DMS114 treated with DMSO at 0.1 percent for 48 hours (cell line): Measurements from ENCODE around the gene RNU6-7.

ENCODE experiments used
- DNase-seq: peaks from one replicate; lab custom pipeline; 2025; ENCODE audit not compliant: unreplicated experiment; lab: John Stamatoyannopoulos, UW

The RNU6-7 gene

DNA sequence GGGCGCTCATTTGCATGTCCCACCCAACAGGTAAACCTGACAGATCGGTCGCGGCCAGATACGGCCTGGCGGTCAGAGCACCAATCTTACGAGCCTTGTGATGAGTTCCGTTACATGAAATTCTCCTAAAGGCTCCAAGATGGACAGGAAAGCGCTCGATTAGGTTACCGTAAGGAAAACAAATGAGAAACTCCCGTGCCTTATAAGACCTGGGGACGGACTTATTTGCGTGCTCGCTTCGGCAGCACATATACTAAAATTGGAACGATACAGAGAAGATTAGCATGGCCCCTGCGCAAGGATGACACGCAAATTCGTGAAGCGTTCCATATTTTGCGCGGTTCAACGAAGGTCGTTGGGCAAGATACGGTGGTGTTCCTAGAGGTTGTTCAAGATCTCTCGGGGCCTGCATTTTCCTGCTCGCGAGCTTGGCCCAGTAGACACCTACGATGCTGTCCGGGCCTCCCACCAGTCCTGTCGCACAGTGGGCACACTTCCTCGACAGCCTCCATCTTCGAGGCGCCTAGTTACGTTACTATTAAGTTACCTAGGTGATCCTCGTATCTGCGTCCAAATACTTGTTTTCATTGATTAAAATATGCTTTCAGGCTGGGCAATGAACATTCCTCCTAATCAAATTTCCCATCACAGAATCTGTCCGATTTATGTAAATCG lies at the start of gene RNU6-7:
Gene RNU6-7, plus strand, starts transcription at position 230 of the 675 bp plus-strand sequence.
- DNase-seq: peak; percentile 58

GRCh38 chr14:32166029-32166428 lies 35.8 kb upstream of the RNU6-7 start:
- DNase-seq: no peak

- no peak for DNase-seq
Observed at GRCh38 chr14:32166924-32167323, 34.9 kb upstream of the RNU6-7 start.

- no peak for DNase-seq
Observed at GRCh38 chr14:32167907-32168306, 33.9 kb upstream of the RNU6-7 start.

- no peak for DNase-seq
Observed at GRCh38 chr14:32169191-32169590, 32.7 kb upstream of the RNU6-7 start.

DNA sequence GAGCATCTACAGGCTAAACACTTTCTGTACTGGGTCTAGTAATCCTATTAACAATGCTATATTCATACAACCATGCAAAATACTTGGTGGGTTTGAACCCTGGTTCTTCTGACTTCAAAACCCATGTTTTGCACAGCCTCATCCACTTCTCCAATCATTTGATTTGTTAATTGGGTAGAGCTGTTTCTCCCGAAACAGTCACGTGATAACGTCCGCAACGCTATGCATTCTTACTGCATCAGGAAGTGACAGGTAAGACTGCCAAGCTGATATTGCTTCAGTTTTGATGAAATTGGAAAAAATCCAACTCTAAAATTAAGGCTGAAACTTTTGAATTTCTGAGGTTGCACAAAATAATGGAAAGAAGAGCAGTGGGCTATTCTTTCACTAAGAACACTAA lies 30.4 kb upstream of the RNU6-7 start:
- DNase-seq: no peak

GRCh38 chr14:32183151-32184058 lies 18.4 kb upstream of the RNU6-7 start:
- no peak for DNase-seq

- DNase-seq: no peak
Observed at GRCh38 chr14:32185097-32185496, 16.7 kb upstream of the RNU6-7 start.

DNA sequence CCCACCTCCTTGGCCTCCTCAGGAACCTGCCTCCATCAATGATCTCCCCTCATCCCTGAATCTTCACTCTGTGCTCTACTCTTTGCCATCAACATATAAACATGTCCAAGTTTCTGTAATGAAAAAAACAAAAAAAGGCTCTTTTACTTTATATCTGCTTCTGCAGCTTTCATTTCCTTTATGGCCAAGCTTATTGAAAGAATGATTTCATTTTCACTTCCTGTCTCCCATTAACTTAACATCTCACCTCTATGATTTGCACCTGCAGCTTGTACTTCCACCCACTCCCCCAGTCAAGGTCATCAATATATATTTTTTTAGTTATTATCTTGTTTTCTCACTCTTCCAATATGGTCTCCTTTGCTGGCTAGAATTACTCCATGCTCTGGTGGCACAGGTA lies 15.6 kb upstream of the RNU6-7 start:
- no peak for DNase-seq

DNA sequence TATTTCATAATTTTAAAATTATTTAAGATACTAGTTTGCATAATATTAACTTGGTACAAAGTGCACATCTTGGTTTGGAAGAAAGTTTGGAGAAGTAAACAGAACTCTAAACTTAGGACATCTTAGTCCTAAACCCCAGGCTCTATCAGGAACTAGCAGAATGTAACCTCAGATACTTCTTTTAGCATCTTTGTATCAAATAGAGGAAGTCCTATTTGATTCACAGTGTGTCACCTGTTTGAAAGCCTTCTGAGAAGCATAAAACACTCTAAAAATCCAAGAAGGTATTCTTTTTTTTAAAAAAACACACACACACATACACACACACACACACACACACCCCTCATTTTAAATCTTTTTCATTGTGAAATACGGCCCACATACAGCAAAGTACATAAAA lies 12.0 kb upstream of the RNU6-7 start:
- no peak for DNase-seq

DNA sequence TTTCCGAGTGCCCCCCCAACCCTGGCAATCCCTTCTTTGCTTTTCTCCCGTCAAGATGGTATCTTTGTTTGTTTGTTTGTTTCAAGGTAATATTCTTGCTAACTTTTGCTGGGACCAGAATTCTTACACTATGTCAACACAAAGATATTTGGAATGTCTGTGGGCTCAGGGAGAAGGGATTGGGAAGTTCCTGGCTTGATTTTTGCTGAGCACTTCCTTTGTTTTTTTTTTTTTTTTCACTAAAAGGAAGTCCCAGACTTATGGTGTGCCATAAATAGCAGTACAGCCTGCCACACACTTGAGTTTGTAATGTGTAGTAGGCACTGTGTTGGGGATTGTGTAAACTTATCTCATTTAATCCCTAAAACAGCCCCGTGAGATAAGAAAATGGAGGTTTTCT lies 11.2 kb upstream of the RNU6-7 start:
- no peak for DNase-seq

DNA sequence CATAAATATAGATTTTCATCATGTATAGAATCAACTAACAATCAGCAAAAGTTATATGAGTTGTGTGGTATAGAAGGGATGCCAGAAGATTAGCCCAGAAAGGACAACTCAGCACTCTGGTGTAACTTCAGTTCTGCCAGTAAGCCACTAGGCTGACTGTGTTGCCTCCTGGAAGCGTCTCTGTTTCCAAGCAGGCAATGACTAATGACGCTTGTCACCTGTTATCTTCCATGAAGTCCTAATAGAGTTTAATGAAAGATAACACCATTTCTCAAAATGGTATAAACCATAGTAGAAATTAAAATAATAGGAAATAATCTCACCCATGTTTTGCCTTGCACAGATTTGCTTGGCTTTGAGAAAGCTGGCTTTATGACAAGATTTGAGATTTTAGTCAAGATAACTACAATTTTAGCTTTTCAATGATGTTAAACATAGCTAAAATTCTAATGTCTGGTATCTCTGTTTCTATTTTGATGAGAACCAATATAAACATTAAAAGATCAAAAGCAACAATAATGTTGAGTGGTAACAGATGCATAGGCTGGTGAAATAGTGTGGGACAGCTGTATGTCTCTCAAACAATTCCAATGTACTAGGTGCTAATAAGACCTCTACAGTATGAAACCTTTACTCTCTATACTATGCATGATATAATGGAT lies 9.0 kb upstream of the RNU6-7 start:
- DNase-seq: no peak

GRCh38 chr14:32193532-32193931 lies 8.3 kb upstream of the RNU6-7 start:
- no peak for DNase-seq

DNA sequence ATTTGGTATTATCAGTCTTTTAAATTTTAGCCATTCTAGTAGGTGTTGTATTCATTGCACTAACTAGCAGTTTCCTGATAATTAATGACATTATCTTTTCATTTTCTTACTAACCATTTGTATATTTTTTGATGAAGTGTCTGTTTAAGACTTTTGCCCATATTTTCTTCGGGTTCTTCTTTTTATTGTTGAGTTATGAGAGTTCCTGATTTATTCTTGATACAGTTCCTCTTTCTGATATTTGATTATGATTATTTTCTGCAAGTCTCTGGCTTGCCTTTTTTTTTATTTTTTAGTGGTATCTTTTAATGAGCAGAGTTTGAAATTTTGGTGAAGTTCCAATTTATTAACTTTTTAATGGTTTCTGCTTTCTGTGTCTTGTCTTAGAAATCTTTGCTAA lies 6.2 kb upstream of the RNU6-7 start:
- DNase-seq: no peak

- no peak for DNase-seq
Observed at GRCh38 chr14:32197919-32198318, 3.9 kb upstream of the RNU6-7 start.

- DNase-seq: no peak
Observed at GRCh38 chr14:32200368-32201192, 1.3 kb upstream of the RNU6-7 start.

DNA sequence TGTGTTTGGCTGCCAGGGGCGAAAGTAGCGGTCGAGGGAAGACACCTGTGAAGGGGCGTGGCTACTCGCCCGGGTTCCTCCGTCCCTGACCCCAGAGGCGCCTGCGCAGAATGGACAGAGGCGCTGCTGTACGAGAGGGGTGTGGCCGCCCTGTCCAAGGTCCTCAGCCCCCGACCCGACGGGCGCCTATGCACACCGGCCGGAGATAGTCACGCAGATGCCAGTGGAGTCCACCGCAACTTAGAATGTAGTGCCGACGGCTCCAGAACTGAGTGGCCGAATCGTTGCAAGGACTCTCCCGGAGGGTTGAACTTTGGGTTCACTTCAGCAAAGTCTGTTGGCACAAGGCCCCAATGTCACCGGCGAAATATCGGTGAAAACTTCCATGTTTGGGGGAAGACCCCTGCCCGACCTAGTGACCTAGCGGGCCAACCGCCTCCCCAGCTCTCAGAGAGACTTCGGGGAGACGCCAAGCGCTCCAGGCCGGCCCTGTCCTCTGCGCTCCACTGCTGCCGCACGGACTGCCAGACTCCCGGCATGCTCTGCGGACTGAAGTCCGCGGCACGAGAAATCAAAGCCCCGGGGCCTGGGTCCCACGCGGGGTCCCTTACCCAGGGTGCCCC lies 541 bp upstream of the RNU6-7 start:
- DNase-seq: peak; percentile 33

DNA sequence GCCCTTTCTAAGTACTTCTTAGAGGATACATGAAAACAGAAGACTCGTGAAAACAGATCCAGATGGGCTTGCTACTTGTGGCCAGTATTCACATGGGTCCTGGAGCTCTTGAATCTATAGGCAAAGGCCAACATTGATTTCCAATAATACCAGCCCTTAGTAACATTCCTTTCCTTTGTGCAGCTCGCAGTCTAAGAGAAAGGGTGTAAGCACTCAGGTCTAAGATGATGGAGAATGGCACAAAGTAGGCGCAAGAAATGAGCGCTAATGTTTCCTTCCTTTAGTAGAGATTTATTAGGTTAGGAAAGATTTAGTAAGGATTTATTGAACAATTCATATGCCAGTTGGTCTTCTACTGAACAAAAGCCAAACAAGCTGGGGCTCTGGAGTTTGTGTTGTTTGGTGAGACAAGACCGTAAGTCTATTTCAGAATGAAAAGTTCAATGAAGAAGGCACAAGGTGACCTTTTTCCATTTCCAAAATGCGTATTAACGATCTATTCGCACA lies 699 bp downstream of the RNU6-7 start:
- peak; percentile 58 for DNase-seq

GRCh38 chr14:32202998-32203882 lies 1.4 kb downstream of the RNU6-7 start, which contains the start of gene RNU6-8:
TSS of gene RNU6-8 (minus strand) at chr14:32203269.
- peak; percentile 56 for DNase-seq
